HG03558 (cell line): Measurements from ENCODE around the gene ERCC5.

Source experiments
- ATAC-seq: cut with Tn5 transposase; IDR thresholded peaks from one replicate; pipeline ENCODE4 v1.9.1; 2021; ENCODE audit warnings: moderate number of reproducible peaks; ENCODE audit not compliant: unreplicated experiment; ENCODE audit errors: extremely low read depth

Gene ERCC5

DNA sequence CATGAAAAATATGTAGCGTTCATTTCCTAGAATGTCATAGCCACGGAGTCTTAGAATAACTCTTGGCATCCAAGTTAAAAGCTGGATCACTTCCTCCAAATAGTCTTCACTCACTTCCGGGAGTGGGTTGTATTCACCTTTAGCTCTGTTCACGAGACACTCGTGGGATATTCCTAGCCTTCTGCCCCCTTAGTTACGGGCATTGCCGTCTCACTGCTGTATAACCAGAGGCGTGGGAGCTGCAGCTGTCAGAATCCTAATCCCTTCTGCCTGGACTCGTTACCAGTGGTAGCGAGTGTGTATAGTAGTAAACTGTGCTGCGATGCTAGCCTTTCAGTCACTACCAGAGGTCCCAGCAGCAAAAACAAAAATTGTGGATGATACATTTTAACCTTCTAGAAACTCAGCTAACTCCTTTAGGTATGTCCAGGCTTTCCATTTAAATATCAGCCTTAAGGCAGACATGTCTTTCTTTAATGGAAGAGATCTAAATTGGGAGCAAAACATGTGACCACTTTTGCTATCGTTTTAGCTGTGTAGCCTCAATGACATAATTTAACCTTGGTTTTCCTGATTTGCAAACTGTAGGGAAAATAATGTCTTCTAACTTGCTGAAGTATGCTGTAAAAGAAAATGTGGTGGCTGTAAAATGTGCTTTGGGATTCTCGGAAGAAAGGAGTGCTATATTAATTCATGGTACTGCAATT, 34.1 kb downstream of the ERCC5 start:
- no peak for ATAC-seq

DNA sequence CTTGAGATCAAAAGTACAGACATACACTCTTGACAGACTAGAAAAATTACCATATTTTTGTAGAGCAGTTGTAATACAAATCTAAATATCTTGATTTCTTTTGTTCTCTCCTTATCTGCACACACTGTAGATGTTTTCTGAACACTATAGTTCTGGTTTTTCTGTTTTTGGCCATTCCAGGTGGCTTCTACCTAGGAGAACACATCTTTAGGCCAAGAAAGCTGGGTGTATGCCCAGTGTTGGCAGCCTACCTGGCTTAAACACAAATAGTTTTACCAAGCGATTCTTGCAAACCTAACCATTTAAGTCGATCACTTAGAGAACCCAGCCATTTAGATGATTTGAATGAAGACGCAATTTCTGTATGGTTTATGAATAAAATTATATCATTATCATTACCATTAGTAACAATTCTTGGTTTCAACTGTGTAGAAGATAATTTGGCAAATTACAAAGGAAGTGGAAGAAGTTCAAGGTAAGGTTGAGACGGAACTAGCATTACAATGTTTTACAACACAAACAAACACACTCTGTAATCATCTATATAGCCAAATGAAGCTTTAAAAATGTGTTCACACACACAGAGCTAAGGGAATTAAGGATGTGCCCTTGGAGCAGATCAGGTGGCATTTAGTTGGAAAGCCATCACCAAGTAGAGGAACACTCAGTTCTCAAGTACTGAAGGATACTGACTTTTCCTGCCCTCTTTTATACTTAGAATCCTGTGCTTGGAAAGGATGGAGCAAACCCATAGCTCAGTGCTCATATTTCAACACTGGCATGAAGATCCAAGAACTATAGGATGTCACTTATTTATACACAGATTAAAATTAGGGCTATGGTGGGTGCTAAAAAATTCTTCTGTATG, 36.2 kb downstream of the ERCC5 start:
- no peak for ATAC-seq

DNA sequence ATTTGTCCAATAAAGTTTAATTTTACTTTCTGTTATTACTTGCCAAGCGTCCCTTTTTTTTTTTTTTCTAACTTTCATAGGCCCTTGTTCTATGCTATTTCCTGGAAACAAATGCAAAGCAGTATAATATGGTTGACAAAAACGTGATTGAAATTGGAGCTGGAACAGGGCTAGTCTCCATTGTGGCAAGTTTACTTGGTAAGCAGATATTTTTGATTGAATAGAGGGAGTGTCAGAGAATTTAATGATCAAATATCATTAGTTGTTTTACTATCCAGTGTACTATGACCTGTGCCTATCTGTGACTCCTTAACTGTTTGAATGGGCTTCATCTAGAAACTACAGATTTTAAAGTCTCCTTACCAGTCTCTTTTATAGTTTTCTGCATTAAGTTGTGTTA, 46.7 kb downstream of the ERCC5 start:
- no peak for ATAC-seq

DNA sequence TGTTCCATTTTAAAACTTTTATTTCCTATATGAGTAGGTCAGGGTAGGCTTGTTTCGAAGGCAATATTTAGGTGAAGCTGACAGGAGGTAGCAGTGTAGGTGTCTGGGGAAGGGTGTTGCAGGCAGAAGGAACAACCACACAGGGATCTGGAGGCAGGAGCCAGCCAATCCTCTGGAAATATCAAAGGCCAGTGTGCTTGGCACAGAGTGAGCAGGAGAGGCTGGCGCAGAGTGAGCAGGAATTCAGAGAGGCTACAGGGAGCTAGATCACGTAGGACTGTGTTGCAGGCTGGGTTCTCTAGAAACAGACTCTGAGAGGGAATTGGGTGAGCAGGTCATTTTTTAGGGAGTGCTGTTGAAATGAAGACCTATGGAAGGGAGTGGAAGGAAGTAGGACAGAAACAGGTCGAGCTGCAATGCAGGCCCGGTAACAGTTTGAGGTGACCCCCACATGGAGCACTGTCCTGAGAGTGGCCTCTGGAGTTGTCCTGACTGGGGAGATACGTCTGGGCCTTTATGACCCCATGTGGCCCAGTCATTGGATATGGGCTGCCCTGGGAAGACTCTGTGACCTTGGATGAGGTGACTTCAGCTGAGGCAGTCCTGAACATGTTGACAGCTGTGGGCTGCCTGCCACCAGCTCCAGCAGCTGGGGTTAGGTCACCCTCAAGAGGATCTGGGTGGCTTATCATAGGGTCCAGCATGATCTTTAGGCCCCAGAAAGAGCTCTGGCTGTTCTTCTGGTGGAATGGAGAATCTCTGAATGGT, 51.7 kb downstream of the ERCC5 start:
- ATAC-seq, result no peak

DNA sequence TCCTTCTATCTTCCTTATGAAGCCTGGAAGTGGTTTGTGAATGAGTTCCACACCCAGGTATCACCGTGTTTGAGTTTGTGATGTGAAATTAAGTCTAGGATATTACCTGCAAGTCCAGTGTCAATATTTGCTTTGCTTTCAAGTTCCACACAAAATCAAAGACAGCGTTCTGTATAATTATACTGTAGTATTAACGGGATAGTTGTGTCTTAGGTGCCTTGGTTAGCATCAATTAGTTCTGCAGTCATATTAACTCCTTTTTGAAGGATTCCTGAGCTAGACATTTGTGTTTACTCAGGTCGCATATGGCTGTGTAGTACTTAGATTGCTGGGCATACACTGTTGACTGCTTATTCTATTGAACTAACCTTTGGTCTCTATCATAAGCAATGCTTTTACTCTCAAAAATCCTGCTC, 54.4 kb downstream of the ERCC5 start:
- ATAC-seq, result no peak

DNA sequence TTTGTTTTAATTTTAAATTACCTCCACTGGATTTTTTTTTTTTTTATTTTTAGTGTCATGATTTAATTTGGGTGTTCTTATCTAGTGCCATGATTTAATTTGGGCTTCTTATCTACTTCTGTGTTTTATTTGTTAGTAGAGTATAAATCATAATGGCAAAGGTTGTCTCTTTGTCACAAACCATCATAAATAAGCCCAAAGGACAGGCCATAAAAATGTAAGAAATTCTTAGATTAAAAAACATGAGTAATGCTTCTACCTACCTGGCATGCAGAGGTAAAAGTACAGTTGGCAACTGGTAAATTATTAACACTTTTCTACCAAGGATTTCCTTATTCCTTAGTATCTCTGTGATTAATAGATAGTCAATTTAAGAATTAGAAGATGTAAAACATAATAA, 55.2 kb downstream of the ERCC5 start:
- no peak for ATAC-seq

DNA sequence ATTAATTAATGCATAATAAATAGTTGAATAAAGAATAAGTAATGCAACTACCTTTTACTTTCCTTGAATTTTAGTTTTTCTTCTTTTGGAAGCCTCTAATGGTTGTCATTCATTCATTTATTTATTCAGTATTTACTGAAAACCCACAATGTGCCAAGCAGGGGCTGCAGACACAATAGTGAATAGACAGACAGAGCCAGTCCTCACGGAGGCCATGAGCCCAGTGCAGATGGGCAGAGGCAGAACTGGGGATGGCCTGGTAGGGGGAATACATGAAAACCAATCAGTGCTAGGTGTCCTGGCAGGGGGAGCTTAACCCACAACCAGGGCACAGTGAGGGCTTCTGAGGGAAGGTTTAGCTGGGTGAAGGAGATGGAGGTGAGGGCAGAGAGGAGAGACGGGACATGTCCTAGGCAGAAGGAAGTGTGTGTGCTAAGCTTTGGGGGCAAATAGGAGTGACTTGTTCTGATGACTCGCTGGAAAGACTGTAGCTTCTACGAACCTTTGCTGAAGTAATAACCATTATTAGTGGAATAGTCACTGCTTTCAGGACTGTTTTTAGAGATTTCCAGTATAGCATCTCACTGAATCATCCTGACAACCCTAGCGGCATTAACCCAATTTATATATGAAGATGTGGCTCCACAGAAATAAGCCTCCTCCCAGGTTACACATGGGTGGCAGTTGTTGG, 55.9 kb downstream of the ERCC5 start:
- no peak for ATAC-seq

DNA sequence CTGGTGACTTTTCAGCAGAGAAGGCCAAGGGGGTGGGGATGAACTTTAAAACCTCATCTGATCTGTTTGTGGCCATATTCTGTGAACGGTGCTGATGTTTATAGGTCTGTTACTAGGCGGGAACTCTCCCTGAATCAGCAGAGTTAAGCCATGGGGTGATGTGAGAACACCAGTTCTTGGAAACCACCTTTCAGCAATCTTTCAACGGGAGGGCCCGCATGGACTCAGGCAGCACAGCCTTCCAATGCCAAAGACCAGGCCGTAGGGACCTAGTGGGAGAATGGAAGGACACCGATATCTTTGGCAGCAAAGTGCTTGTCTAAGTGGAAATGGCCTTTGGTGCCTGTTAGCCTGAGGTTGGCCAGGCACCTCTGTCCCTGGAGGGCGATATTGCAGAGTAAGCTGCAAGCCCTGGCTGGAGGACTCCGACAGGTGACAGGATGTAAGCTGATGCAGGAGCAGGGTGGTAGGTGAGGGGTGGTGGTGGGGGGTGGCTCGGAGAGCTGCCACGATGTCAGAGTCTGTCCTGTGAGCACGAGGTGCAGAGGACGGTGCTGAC, 57.0 kb downstream of the ERCC5 start:
- no peak for ATAC-seq

DNA sequence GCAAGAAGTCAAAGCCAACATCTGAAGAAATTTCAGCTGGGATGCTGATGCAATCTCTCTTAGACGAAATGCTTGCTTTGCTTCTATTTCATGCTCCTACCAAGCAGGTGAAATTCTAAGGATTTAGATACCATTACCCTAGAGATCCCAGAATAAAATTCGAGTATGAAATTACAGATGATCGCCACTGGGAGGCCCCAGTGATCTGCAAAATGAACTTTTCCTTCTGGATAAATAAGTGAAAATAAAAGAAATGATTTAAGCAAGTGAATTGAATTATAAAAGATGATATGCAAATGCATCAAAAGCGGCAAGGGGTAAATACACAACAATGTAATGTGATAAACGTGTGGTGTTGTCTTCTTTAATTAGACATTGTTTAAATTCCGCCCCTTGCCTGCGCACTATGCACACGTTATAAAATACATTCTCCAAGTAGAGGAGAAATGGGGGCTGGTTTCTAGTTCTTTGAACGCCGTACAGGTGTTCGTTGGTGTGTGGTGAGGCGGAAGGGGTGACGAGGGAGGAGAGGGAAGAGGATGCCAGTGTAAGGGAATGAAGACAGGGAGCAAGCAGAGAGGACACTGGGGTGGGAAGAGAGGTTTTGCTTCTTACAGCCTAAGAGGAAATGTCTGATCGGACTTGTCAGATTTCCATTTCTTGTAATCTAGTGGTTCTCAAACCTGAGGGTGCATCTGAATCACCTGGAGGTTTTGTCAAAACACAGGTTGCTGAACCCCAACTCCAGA, 58.0 kb downstream of the ERCC5 start:
- no peak for ATAC-seq

DNA sequence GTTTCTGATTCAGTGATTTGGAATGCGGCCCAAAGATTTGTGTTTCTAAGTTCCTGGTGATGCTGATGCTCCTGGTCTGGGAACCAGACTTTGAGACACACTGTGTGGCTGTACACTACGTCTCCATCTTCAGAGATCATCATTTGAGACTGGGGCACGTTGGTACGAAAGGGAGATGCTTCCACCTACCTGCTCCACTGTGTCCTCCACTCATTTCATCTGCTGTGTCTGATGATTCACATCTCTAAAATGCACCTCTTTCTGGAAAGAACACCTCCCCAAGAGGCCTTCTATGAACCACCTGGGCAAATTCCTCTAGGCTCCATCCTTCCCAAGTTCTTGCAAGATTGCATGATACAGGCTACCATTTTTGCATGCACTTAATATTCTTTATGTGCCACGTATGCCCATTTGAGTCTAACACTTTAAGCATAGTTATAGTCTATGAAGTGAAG, 58.6 kb downstream of the ERCC5 start:
- ATAC-seq, result no peak

DNA sequence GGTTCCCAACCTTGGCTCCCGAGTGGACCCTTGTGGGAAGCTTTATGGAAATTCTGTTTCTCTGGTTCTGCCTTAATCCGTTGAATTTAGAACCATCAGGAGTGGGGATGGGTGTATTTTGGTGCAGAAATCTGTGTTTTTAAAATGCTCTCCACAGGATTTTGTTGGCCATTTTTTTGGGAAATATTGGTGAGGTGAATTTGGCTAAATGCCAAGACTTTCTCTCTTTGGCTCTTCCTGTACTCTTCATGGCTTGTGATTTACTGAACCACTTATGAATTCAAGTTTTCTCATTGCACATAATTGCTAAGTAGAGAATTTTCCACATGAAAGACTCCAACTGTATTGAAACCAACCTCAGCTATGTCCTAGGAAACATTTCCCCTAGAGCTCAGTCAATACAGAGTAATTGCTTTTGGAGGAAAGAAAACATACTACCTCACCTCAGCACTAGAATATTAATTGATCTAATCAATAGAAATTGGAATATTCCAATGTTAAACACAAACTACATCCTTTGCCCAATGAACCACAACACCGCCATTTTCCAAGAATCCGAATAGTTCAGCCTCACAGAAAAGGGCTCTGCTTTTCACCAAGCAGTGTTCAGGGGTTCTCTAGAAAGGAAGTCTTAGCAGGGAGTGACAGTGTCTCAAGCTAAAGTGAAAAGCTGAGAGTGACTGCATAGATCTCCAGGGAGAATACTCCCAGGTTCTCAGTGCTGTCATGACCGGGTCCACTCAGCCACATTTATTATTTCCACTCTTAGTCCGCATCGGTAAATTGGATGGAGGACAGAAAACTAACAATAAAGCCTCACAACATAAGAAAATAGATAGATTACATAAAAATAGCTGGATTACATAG, 60.3 kb downstream of the ERCC5 start:
- no peak for ATAC-seq

DNA sequence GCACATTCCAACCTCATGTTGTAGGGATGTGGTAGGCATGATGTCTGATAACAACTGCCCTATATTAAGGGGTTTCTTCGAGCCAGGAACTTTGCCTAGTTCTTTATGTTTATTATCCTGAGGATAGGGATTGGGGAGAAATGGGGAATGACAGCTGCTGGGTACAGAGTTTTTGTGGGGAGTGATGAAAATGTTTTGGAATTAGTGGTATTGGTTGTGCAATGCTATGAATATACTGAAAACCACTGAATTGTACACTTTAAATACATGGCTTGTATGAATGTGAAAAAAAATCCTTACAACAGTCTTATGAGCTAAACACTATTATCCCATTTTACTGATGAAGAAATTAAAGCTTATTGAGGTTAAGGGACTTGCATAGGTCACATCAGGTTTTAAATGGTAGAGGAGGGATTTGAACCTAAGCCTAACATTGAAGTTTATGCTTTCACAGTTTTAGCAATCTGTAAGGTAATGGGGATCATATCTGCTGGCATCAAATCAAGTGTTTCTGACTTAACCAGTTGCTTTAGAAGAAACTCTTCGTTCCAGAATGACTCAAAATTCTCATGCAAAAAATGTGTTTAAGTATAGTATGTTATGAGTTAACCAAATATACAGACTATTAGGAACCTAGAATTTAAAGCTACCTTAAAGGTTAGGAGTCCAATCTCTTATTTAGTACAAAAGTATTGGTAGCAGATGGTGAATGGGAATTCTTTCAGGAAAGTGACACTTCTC, 61.4 kb downstream of the ERCC5 start:
- peak; percentile 90 for ATAC-seq

DNA sequence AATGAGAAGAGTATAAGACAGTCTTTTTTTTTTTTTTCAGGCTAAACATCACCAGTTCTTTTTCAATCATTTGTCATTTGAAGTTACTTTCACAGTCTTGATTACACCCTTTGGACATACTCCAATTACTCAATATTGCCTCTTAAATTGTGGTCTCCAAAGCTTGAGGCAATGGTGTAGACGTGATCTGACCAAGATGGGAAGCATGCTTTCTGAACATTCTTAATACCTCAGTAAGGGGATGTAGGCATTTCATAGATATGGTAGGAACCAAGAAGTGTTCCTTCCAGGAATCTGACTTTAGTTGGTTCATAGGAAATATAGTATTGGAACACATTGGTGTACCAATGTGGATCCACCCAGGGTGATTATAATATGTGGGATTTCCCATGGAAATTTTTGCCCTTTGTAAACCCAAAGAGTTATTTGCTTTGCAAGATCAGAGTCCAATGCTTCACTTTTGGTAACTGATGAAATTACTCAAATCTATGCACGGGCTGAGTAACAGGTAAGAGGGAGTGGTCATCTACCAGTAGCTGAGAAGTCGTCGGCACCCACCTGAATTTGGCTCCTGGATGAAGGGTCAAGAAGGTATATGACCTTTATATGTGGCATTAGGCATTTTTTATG, 62.2 kb downstream of the ERCC5 start:
- no peak for ATAC-seq

DNA sequence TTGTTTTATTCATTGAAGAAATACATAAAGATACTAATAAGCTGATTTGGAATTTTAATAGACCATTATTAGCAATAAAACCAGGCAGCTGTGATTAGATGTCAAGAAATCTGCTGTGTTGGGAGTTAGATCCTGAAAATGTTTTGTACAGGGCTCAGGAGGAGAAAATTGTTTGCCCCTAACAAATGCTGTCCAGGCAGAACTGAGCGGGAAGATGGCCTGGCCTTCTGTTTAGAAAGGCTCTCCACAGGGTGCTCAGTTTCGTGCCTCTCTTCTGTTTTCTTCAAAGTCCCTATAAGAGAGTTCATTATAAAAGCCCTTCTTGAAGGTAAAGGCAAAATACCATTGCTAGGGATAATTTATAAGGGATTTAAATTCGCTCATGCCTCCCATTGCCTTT, 64.1 kb downstream of the ERCC5 start:
- no peak for ATAC-seq

DNA sequence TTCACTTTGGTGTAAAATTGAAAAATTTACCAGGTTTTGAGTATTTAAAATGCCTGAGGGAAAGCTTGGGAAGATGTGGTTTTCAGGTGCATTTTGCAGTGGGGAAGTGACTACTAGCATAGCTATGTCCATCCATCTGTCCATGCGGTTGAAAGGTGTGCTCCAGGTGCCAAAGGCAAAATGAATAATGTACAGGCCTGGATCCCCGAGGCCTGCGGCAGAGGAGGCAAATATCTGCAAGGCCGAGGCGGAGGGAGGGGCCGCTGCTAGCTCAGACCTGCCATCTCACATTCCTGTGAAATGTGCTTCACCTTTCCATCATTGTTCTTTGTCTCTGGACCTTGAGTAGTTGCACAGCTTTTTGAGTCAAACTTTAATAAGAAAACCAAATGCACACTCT, 65.5 kb downstream of the ERCC5 start:
- ATAC-seq, result no peak

DNA sequence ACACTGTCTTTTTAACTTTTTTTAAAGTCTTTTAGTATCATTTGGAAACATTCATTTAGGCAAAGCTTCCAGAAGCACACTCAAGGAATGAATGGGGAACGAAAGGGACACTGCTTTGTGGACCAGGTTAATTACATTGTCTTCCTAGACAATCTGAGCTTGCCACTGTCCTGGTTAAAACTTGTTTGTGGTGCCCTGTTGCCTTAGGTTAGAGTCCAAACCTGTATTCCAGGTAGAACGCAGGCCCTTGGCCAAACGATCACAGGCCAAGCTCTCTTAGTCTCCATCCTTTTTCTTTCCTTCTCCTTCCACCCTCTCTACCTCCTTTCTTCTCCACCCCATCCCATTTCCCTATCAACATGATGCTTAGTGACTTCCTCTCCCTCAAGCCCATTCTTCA, 66.8 kb downstream of the ERCC5 start:
- ATAC-seq, result no peak

DNA sequence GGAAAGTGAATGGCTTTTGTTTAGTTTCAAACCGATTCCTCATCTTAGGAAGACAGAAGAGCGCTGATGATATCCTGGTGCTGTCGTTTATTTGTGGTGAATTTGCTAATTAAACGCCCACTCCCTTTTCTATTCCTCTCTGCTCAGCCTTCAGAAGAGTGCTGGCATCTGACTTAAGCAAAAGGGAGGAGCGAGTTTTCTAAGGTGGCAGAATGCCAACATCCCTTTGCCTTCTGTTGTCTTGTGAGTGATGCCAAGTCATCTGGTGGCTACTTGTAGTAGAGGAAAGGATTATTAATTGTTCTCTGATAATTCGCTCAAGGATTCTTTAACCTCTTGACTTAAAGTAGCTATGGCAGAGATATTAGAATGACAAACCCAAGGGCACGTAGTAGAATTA, 68.1 kb downstream of the ERCC5 start:
- ATAC-seq, result no peak
